SK-N-SH (cell line): ENCODE results near the gene P3R3URF. TPM values are rescaled to one million over a fixed set of nuclear protein-coding genes. Genes with fewer than 3 reads are reported as not detected.

Experiments used
- CTCF ChIA-PET: fragments of 300-600, 350-600 bp; formaldehyde crosslinking; extraction: SDS; loops from one replicate; lab custom pipeline; 2021; lab: Yijun Ruan, JAX
- POLR2A ChIA-PET: fragments of 350-600 bp; sonication (Branson Sonifier 250); formaldehyde crosslinking; extraction: SDS; loops from one replicate; lab custom pipeline; 2020; ENCODE audit warnings: antibody characterized with exemption, inconsistent platforms; lab: Yijun Ruan, JAX
- DNase-seq: peaks from one replicate; pipeline ENCODE4 v3.0.0; 2012
- H2AFZ ChIP-seq: fragments of 200-600 bp; sonication (generic); 2 replicates; pipeline ENCODE4 v1.8.1; 2016; ENCODE audit warnings: antibody characterized with exemption, mild to moderate bottlenecking, low read depth
- H3F3A ChIP-seq: fragments of 200-600 bp; sonication (generic); replicated peaks from 2 replicates; pipeline ENCODE3; 2016; ENCODE audit warnings: antibody characterized with exemption, mild to moderate bottlenecking; ENCODE audit not compliant: insufficient read depth
- H3K27ac ChIP-seq, 2 experiments: fragments of 200-500 bp in 1 of 2; fragments of 200-600 bp in 1 of 2; sonication (Bioruptor generic) in 1 of 2; sonication (generic), shearing (Covaris generic) in 1 of 2; 2 replicates each; pipeline versions ENCODE4 v1.5.1 to v1.6.1; 2014 to 2016; ENCODE audit warnings: low read depth in 2 of 2, inconsistent platforms in 1 of 2, low read length in 1 of 2, mild to moderate bottlenecking in 1 of 2, mixed read lengths in 1 of 2
- H3K27me3 ChIP-seq: fragments of 200-600 bp; sonication (generic), shearing (Covaris generic); 2 replicates; pipeline ENCODE4 v1.6.1; 2016; ENCODE audit warnings: mixed run types; ENCODE audit not compliant: insufficient read depth
- H3K36me3 ChIP-seq, 2 experiments: fragments of 200-500 bp in 1 of 2; fragments of 200-600 bp in 1 of 2; sonication (Bioruptor generic) in 1 of 2; sonication (generic) in 1 of 2; replicated peaks in 1 of 2; 2 replicates each; pipeline versions ENCODE3 to v1.5.1; 2014 to 2016; ENCODE audit warnings: low read length in 1 of 2, mild to moderate bottlenecking in 1 of 2; ENCODE audit not compliant: insufficient read depth in 2 of 2, control insufficient read depth in 1 of 2
- H3K4me1 ChIP-seq, 2 experiments: fragments of 200-500 bp in 1 of 2; fragments of 200-600 bp in 1 of 2; sonication (Bioruptor generic) in 1 of 2; sonication (generic), shearing (Covaris generic) in 1 of 2; 2 replicates each; pipeline versions ENCODE4 v1.5.1 to v1.6.1; 2014 to 2016; ENCODE audit warnings: low read depth in 1 of 2, low read length in 1 of 2, mixed run types in 1 of 2; ENCODE audit not compliant: insufficient read depth in 2 of 2, control insufficient read depth in 1 of 2
- H3K4me2 ChIP-seq: fragments of 200-600 bp; sonication (generic), shearing (Covaris generic); 2 replicates; pipeline ENCODE4 v1.6.1; 2017; ENCODE audit warnings: mixed run types
- H3K4me3 ChIP-seq, 2 experiments: fragments of 200-500 bp in 1 of 2; fragments of 200-600 bp in 1 of 2; sonication (Bioruptor generic) in 1 of 2; sonication (generic), shearing (Covaris generic) in 1 of 2; 2 replicates each; pipeline versions ENCODE4 v1.5.1 to v1.8.1; 2014 to 2016; ENCODE audit warnings: low read depth in 2 of 2, inconsistent platforms in 1 of 2, low read length in 1 of 2, mild to moderate bottlenecking in 1 of 2, mixed read lengths in 1 of 2, moderate library complexity in 1 of 2
- H3K79me2 ChIP-seq: fragments of 200-600 bp; sonication (generic); 2 replicates; pipeline ENCODE4 v1.8.1; 2017; ENCODE audit warnings: mild to moderate bottlenecking; ENCODE audit not compliant: insufficient read depth
- H3K9ac ChIP-seq: fragments of 200-600 bp; sonication (generic); 2 replicates; pipeline ENCODE4 v1.6.1; 2017; ENCODE audit warnings: mixed run types
- H3K9me2 ChIP-seq: fragments of 200-600 bp; sonication (generic); 2 replicates; pipeline ENCODE4 v1.6.1; 2017; ENCODE audit warnings: mixed run types
- H3K9me3 ChIP-seq: fragments of 200-600 bp; sonication (generic); 2 replicates; pipeline ENCODE4 v1.6.1; 2017; ENCODE audit warnings: mixed run types, mild to moderate bottlenecking, moderate library complexity
- H4K20me1 ChIP-seq: fragments of 200-600 bp; sonication (generic); 2 replicates; pipeline ENCODE4 v1.6.1; 2017; ENCODE audit warnings: mild to moderate bottlenecking, mixed run types; ENCODE audit not compliant: insufficient read depth
- ELF1 ChIP-seq: IDR thresholded peaks from 2 replicates; pipeline ENCODE4 v1.4.0; 2012
- EP300 ChIP-seq, 2 experiments: IDR thresholded peaks; 2 replicates each; pipeline versions ENCODE4 v1.4.0 to v1.6.1; 2012; ENCODE audit warnings: borderline replicate concordance in 1 of 2, low read depth in 1 of 2, low read length in 1 of 2
- FOSL2 ChIP-seq: IDR thresholded peaks from 2 replicates; pipeline ENCODE4 v1.4.0; 2012; ENCODE audit warnings: low read depth, mild to moderate bottlenecking, moderate library complexity, borderline replicate concordance
- FOXJ3 ChIP-seq: sonication (generic); formaldehyde crosslinking; IDR thresholded peaks from 2 replicates; pipeline ENCODE4 v1.5.1; 2020; ENCODE audit warnings: mild to moderate bottlenecking, missing genetic modification reagents
- FOXM1 ChIP-seq: IDR thresholded peaks from 2 replicates; pipeline ENCODE4 v1.4.0; 2012; ENCODE audit warnings: low read depth, mild to moderate bottlenecking
- GABPA ChIP-seq: IDR thresholded peaks from 2 replicates; pipeline ENCODE4 v1.4.0; 2012; ENCODE audit warnings: low read depth, mild to moderate bottlenecking
- GATA2 ChIP-seq: sonication (generic); formaldehyde crosslinking; IDR thresholded peaks from 2 replicates; pipeline ENCODE4 v1.5.0; 2020; ENCODE audit warnings: mild to moderate bottlenecking, missing genetic modification reagents
- JUND ChIP-seq: IDR thresholded peaks from 2 replicates; pipeline ENCODE4 v1.4.0; 2012
- MEF2A ChIP-seq: IDR thresholded peaks from 2 replicates; pipeline ENCODE4 v1.4.0; 2012; ENCODE audit warnings: low read depth, borderline replicate concordance
- NFIC ChIP-seq: IDR thresholded peaks from 2 replicates; pipeline ENCODE4 v1.4.0; 2012; ENCODE audit warnings: borderline replicate concordance
- NRF1 ChIP-seq: IDR thresholded peaks from 2 replicates; pipeline ENCODE4 v1.6.1; 2012; ENCODE audit warnings: low read depth, mild to moderate bottlenecking, low read length
- RAD21 ChIP-seq: IDR thresholded peaks from 2 replicates; pipeline ENCODE4 v1.6.1; 2012; ENCODE audit warnings: mild to moderate bottlenecking, low read length
- RFX5 ChIP-seq: IDR thresholded peaks from 2 replicates; pipeline ENCODE4 v1.6.1; 2012; ENCODE audit warnings: mild to moderate bottlenecking, improper control_type of control experiment, low read length
- TAF1 ChIP-seq: IDR thresholded peaks from 2 replicates; pipeline ENCODE4 v1.6.1; 2012; ENCODE audit warnings: low read depth, mild to moderate bottlenecking, low read length, moderate library complexity, borderline replicate concordance
- WGBS: methylation state at CpG from one replicate; pipeline ENCODE4 v1.1.6; 2017; ENCODE audit warnings: low lambda C conversion rate; 5-methylcytosine and 5-hydroxymethylcytosine counted together
- polyA plus RNA-seq, 3 experiments: library from polyadenylated mRNA; depleted of rRNA; stranded (reverse); fragments of >200 nt; gene quantifications; 2 replicates each; pipeline ENCODE4 v1.2.3, GENCODE V29; 2012
- TF ChIP-seq, protein P1 (sequence below): IDR thresholded peaks from 2 replicates; pipeline ENCODE4 v1.4.0; 2012; ENCODE audit warnings: low read depth, borderline replicate concordance
- TF ChIP-seq, protein P2 (sequence below): fragments of 150-350 bp; IDR thresholded peaks from 2 replicates; pipeline ENCODE4 v1.6.1; 2017; ENCODE audit warnings: antibody characterized with exemption, low read length, low read depth, borderline replicate concordance
- TF ChIP-seq, protein P3 (sequence below): IDR thresholded peaks from 2 replicates; pipeline ENCODE4; 2012

P3R3URF gene
- polyA plus RNA-seq, 1 of the 3 experiments (the other 2 are of a cell fraction), result not detected

DNA sequence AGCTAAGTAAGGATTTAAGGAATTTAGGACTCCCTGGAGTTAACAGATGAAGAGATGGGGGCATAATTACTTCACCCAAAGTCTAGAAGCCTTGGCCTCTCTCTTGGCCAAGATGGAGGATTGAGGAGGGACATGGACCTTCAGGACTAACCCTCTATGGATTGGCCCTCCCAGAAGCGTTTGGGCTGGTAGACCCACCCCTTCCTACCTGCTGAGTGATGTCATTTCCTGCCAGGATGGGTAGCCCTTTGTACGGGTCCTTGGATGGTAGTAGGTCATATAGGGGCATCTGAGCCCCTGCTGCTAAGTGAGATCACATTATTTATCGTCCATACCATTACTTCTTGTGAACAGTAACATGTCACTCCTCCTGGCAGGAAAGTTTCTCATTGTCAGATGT lies 44.5 kb upstream of the P3R3URF start:
- H3F3A ChIP-seq, result peaks cover 3% of the 10 kb centered on the region
- no peaks in the 10 kb centered on the region for H4K20me1 ChIP-seq
- TF ChIP-seq, protein P1, sequence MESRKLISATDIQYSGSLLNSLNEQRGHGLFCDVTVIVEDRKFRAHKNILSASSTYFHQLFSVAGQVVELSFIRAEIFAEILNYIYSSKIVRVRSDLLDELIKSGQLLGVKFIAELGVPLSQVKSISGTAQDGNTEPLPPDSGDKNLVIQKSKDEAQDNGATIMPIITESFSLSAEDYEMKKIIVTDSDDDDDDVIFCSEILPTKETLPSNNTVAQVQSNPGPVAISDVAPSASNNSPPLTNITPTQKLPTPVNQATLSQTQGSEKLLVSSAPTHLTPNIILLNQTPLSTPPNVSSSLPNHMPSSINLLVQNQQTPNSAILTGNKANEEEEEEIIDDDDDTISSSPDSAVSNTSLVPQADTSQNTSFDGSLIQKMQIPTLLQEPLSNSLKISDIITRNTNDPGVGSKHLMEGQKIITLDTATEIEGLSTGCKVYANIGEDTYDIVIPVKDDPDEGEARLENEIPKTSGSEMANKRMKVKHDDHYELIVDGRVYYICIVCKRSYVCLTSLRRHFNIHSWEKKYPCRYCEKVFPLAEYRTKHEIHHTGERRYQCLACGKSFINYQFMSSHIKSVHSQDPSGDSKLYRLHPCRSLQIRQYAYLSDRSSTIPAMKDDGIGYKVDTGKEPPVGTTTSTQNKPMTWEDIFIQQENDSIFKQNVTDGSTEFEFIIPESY, result no peak
- TF ChIP-seq RAD21, result no peak
- no peak for TF ChIP-seq TAF1
- TF ChIP-seq GATA2 (CRISPR knock-in tag), result no peak
- TF ChIP-seq EP300 (IDR thresholded peaks at IDR 0.05; ENCODE audit: borderline replicate concordance in 1 of 2, low read depth in 1 of 2, low read length in 1 of 2), result no peak
- no peak for TF ChIP-seq NFIC
- TF ChIP-seq, protein P2, sequence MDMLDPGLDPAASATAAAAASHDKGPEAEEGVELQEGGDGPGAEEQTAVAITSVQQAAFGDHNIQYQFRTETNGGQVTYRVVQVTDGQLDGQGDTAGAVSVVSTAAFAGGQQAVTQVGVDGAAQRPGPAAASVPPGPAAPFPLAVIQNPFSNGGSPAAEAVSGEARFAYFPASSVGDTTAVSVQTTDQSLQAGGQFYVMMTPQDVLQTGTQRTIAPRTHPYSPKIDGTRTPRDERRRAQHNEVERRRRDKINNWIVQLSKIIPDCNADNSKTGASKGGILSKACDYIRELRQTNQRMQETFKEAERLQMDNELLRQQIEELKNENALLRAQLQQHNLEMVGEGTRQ, result no peak
- no peak for TF ChIP-seq FOXM1
- no peak for TF ChIP-seq MEF2A
- TF ChIP-seq FOXJ3, result no peak
- TF ChIP-seq RFX5, result no peak
- TF ChIP-seq GABPA, result no peak
- TF ChIP-seq ELF1, result no peak
- TF ChIP-seq JUND, result no peak
- TF ChIP-seq NRF1, result no peak
- TF ChIP-seq FOSL2, result no peak
- TF ChIP-seq, protein P3, sequence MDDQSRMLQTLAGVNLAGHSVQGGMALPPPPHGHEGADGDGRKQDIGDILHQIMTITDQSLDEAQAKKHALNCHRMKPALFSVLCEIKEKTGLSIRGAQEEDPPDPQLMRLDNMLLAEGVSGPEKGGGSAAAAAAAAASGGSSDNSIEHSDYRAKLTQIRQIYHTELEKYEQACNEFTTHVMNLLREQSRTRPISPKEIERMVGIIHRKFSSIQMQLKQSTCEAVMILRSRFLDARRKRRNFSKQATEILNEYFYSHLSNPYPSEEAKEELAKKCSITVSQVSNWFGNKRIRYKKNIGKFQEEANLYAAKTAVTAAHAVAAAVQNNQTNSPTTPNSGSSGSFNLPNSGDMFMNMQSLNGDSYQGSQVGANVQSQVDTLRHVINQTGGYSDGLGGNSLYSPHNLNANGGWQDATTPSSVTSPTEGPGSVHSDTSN, result no peak
- no peaks in the 10 kb centered on the region for H3K36me3 ChIP-seq
- H3K9me3 ChIP-seq, result no peaks in the 10 kb centered on the region
- H3K9me2 ChIP-seq, result no peaks in the 10 kb centered on the region
- H3K9ac ChIP-seq, result no peak overlapping the region
- no peaks in the 10 kb centered on the region for H3K27me3 ChIP-seq
- no peak overlapping the region for H3K4me3 ChIP-seq
- WGBS, result 95% methylated on average over 3 of the region's 3 CpGs
- H2AFZ ChIP-seq, result no peak overlapping the region
- H3K79me2 ChIP-seq, result no peaks in the 10 kb centered on the region
- no peak overlapping the region for H3K4me2 ChIP-seq
- POLR2A ChIA-PET, result no interaction called here
- H3K4me1 ChIP-seq, result no peaks in the 10 kb centered on the region; a peak in 1 of 4 replicates
- no peak overlapping the region for H3K27ac ChIP-seq
- CTCF ChIA-PET, result no interaction called here
- DNase-seq, result no peak
